NB4 (cell line): ENCODE data around the gene NPEPL1.
"Not testable (repeated sequence)": the region's sequence is repeated elsewhere in the genome, so short reads cannot be mapped to it uniquely, and the experiment has no call there.

ENCODE experiments used
- DNase-seq: peaks from one replicate; pipeline ENCODE4 v3.0.0; 2010; ENCODE audit warnings: low read depth
- H3K4me3 ChIP-seq: one replicate; pipeline ENCODE4 v1.5.1; 2011; ENCODE audit warnings: mild to moderate bottlenecking, low read depth, low read length, moderate library complexity
- CTCF ChIP-seq: IDR thresholded peaks from one replicate; pipeline ENCODE4 v1.5.1; 2012; ENCODE audit warnings: low read depth, low read length
- MAX ChIP-seq: IDR thresholded peaks from 2 replicates; pipeline ENCODE4 v1.6.1; 2011; ENCODE audit warnings: low read depth, low read length
- MYC ChIP-seq: IDR thresholded peaks from 2 replicates; pipeline ENCODE4 v1.6.1; 2011; ENCODE audit warnings: low read depth, low read length
- POLR2A ChIP-seq: IDR thresholded peaks from 2 replicates; pipeline ENCODE4 v1.6.1; 2011; ENCODE audit warnings: mild to moderate bottlenecking; ENCODE audit not compliant: insufficient read length; ENCODE audit errors: extremely low read depth

NPEPL1 gene

GRCh38 chr20:58692579-58693225 lies at the start of gene NPEPL1:
Gene NPEPL1 (plus strand): TSS chr20:58692800. CDS start chr20:58692901, 101 bp downstream.
- TF ChIP-seq POLR2A, result no peak
- no peak for TF ChIP-seq CTCF
- TF ChIP-seq MYC, result no peak
- TF ChIP-seq MAX, result no peak
- no peak within 1 kb of the TSS for H3K4me3 ChIP-seq
- peak; percentile 85 for DNase-seq

GRCh38 chr20:58642896-58643295 lies 49.7 kb upstream of the NPEPL1 start:
- not testable (repeated sequence) for DNase-seq

GRCh38 chr20:58645412-58645968 lies 47.1 kb upstream of the NPEPL1 start:
- TF ChIP-seq MYC, result no peak
- no peak for TF ChIP-seq POLR2A
- TF ChIP-seq CTCF, result no peak
- TF ChIP-seq MAX, result no peak
- H3K4me3 ChIP-seq, result no peak overlapping the region
- DNase-seq, result no peak

More at GRCh38 chr20:58642896-58643295, 49.7 kb upstream of the NPEPL1 start:
- not testable (repeated sequence) for H3K4me3 ChIP-seq

- TF ChIP-seq CTCF, result no peak
- H3K4me3 ChIP-seq, result no peak overlapping the region
- no peak for DNase-seq
Observed at GRCh38 chr20:58646257-58646656, 46.3 kb upstream of the NPEPL1 start.

- no peak overlapping the region for H3K4me3 ChIP-seq
- TF ChIP-seq POLR2A (no peak), MAX (no peak), MYC (no peak), CTCF (no peak)
- DNase-seq, result no peak
Observed at GRCh38 chr20:58646703-58647102, 45.9 kb upstream of the NPEPL1 start.

- no peak overlapping the region for H3K4me3 ChIP-seq
- TF ChIP-seq CTCF (no peak), MYC (no peak), MAX (no peak), POLR2A (no peak)
- peak; percentile 24 for DNase-seq
Observed at GRCh38 chr20:58647162-58647795, 45.3 kb upstream of the NPEPL1 start.
